OCI-LY1 (cell line): Measurements from ENCODE around the gene RASL10A.

Source experiments
- H2AFZ ChIP-seq: fragments of 200-600 bp; sonication (generic), shearing (Covaris generic); 2 replicates; pipeline ENCODE4 v1.6.0; 2014; ENCODE audit warnings: antibody characterized with exemption, mild to moderate bottlenecking, low read length
- H3F3A ChIP-seq: fragments of 200-600 bp; sonication (generic), shearing (Covaris generic); 2 replicates; pipeline ENCODE4 v1.6.0; 2014; ENCODE audit warnings: mild to moderate bottlenecking, antibody characterized with exemption, low read length, moderate library complexity; ENCODE audit not compliant: insufficient read depth
- H3K27ac ChIP-seq: fragments of 200-600 bp; sonication (generic); 2 replicates; pipeline ENCODE4 v1.5.1; 2014; ENCODE audit warnings: low read length, mixed run types, mild to moderate bottlenecking, low read depth; ENCODE audit not compliant: poor library complexity, severe bottlenecking
- H3K27me3 ChIP-seq: fragments of 200-600 bp; sonication (generic); 2 replicates; pipeline ENCODE4 v1.6.0; 2014; ENCODE audit warnings: antibody characterized with exemption, mild to moderate bottlenecking, low read length, moderate library complexity; ENCODE audit not compliant: insufficient read depth
- H3K36me3 ChIP-seq: fragments of 200-600 bp; sonication (generic); 2 replicates; pipeline ENCODE4 v1.6.1; 2014; ENCODE audit warnings: mild to moderate bottlenecking, antibody characterized with exemption, low read length, moderate library complexity, mixed read lengths; ENCODE audit not compliant: insufficient read depth
- H3K4me1 ChIP-seq: fragments of 200-600 bp; sonication (generic); 2 replicates; pipeline ENCODE4 v1.5.1; 2014; ENCODE audit warnings: mild to moderate bottlenecking, low read length, moderate library complexity; ENCODE audit not compliant: insufficient read depth, severe bottlenecking
- H3K4me2 ChIP-seq: fragments of 200-600 bp; sonication (generic), shearing (Covaris generic); 2 replicates; pipeline ENCODE4 v1.6.1; 2014; ENCODE audit warnings: low read length
- H3K4me3 ChIP-seq: fragments of 200-600 bp; sonication (generic); 2 replicates; pipeline ENCODE4 v1.5.1; 2014; ENCODE audit warnings: low read length, low read depth, mild to moderate bottlenecking, mixed read lengths; ENCODE audit not compliant: poor library complexity, severe bottlenecking
- H3K79me2 ChIP-seq: fragments of 200-600 bp; shearing (Covaris generic); 2 replicates; pipeline ENCODE4 v1.6.1; 2016; ENCODE audit warnings: mixed run types, low read length, mixed read lengths; ENCODE audit not compliant: insufficient read depth
- H3K9ac ChIP-seq: fragments of 200-600 bp; sonication (generic), shearing (Covaris generic); 2 replicates; pipeline ENCODE4 v1.6.1; 2014; ENCODE audit warnings: mild to moderate bottlenecking, low read length, mixed read lengths
- H3K9me2 ChIP-seq: fragments of 200-600 bp; sonication (generic), shearing (Covaris generic); 2 replicates; pipeline ENCODE4 v1.6.1; 2014; ENCODE audit warnings: low read depth, mild to moderate bottlenecking, low read length, mixed read lengths
- H3K9me3 ChIP-seq: fragments of 200-600 bp; shearing (Covaris generic); 2 replicates; pipeline ENCODE4 v1.6.1; 2014; ENCODE audit warnings: low read length, mixed read lengths
- H4K20me1 ChIP-seq: fragments of 200-600 bp; sonication (generic), shearing (Covaris generic); 2 replicates; pipeline ENCODE4 v1.6.0; 2016; ENCODE audit warnings: mild to moderate bottlenecking, low read length; ENCODE audit not compliant: insufficient read depth
- EZH2 ChIP-seq: fragments of 200-600 bp; sonication (generic), shearing (Covaris generic); IDR thresholded peaks from 2 replicates; pipeline ENCODE4 v1.8.0; 2017; ENCODE audit warnings: borderline replicate concordance, mixed run types, mild to moderate bottlenecking, antibody characterized with exemption, low read length, moderate library complexity, mixed read lengths
- TF ChIP-seq, protein P1 (sequence below): fragments of 200-600 bp; sonication (generic), shearing (Covaris generic); IDR thresholded peaks from 2 replicates; pipeline ENCODE4 v1.5.1; 2017; ENCODE audit warnings: mild to moderate bottlenecking, antibody characterized with exemption, low read length, moderate library complexity, mixed read lengths

Gene RASL10A

DNA sequence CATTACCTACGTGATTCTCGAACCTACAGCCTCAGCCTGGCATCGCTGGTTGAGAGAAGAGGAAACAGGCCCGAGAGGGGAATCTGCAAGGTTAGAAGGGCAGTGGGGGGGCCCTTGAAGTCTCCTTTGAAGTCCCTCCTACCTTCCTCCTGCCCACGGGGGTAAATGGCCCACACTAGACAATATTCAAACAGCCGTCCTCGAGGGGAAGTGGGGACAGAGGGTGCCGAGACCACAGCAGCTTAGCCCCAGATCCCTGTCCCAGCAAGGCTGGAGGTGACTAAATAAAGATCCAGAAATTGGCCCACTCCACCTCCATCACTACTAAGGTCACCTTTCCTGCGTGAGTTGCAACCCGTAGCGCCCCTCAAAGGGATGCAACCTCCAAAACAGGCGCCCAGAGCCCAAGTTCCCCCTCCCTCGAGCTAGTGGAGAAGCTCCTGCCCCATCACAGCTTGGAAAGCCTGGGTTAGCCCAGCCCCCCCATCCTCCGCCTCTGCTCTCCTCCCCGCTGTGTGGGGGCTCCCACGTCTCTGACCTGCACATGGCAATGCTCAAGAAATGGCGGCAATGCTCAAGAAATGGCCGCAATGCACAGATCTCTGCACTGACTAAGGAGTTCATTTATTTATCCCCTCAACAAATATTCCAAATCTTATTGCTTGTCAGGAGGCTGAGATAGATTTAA, 788 bp upstream of the RASL10A start:
- Histone ChIP-seq H3F3A (no peaks in the 10 kb centered on the region), H4K20me1 (no peaks in the 10 kb centered on the region), H3K9me3 (no peaks in the 10 kb centered on the region), H3K27me3 (no peaks in the 10 kb centered on the region; the same call in 1 of the 2 replicates), H3K79me2 (no peaks in the 10 kb centered on the region), H2AFZ (no peak overlapping the region), H3K27ac (no peak overlapping the region), H3K4me3 (no peak overlapping the region), H3K4me2 (no peak overlapping the region), H3K9ac (no peak overlapping the region), H3K9me2 (no peaks in the 10 kb centered on the region), H3K36me3 (no peaks in the 10 kb centered on the region), H3K4me1 (no peaks in the 10 kb centered on the region)
- TF ChIP-seq, protein P1, sequence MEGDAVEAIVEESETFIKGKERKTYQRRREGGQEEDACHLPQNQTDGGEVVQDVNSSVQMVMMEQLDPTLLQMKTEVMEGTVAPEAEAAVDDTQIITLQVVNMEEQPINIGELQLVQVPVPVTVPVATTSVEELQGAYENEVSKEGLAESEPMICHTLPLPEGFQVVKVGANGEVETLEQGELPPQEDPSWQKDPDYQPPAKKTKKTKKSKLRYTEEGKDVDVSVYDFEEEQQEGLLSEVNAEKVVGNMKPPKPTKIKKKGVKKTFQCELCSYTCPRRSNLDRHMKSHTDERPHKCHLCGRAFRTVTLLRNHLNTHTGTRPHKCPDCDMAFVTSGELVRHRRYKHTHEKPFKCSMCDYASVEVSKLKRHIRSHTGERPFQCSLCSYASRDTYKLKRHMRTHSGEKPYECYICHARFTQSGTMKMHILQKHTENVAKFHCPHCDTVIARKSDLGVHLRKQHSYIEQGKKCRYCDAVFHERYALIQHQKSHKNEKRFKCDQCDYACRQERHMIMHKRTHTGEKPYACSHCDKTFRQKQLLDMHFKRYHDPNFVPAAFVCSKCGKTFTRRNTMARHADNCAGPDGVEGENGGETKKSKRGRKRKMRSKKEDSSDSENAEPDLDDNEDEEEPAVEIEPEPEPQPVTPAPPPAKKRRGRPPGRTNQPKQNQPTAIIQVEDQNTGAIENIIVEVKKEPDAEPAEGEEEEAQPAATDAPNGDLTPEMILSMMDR: no peak
- TF ChIP-seq EZH2: no peak

GRCh38 chr22:29314537-29315285, 786 bp downstream of the RASL10A start:
- H3K9me2 ChIP-seq: no peaks in the 10 kb centered on the region
- H3K27ac ChIP-seq: no peak overlapping the region
- H3K4me1 ChIP-seq: no peaks in the 10 kb centered on the region
- no peak for TF ChIP-seq EZH2
- TF ChIP-seq, protein P1: no peak
- H4K20me1 ChIP-seq: no peaks in the 10 kb centered on the region
- H3F3A ChIP-seq: no peaks in the 10 kb centered on the region
- H3K9ac ChIP-seq: no peak overlapping the region
- no peaks in the 10 kb centered on the region; the same call in 1 of the 2 replicates for H3K27me3 ChIP-seq
- H2AFZ ChIP-seq: no peak overlapping the region
- H3K9me3 ChIP-seq: no peaks in the 10 kb centered on the region
- H3K4me3 ChIP-seq: no peak overlapping the region
- no peak overlapping the region for H3K4me2 ChIP-seq
- H3K36me3 ChIP-seq: no peaks in the 10 kb centered on the region
- no peaks in the 10 kb centered on the region for H3K79me2 ChIP-seq

- no peaks in the 10 kb centered on the region for H4K20me1 ChIP-seq
- no peaks in the 10 kb centered on the region for H3F3A ChIP-seq
- H3K9ac ChIP-seq: no peak overlapping the region
- no peak overlapping the region for H3K4me3 ChIP-seq
- H3K4me1 ChIP-seq: no peaks in the 10 kb centered on the region
- no peaks in the 10 kb centered on the region for H3K9me3 ChIP-seq
- H3K36me3 ChIP-seq: no peaks in the 10 kb centered on the region
- H3K4me2 ChIP-seq: no peak overlapping the region
- H3K27ac ChIP-seq: no peak overlapping the region
- no peaks in the 10 kb centered on the region for H3K9me2 ChIP-seq
- TF ChIP-seq, protein P1: no peak
- no peak for TF ChIP-seq EZH2
- H2AFZ ChIP-seq: no peak overlapping the region
- no peaks in the 10 kb centered on the region for H3K79me2 ChIP-seq
- no peaks in the 10 kb centered on the region; the same call in 1 of the 2 replicates for H3K27me3 ChIP-seq
Observed at GRCh38 chr22:29313576-29314466, 1.7 kb downstream of the RASL10A start.
